NCI-H146 (cell line): ENCODE measurements around the gene MEGF10.

Experiments
- DNase-seq: peaks from one replicate; lab custom pipeline; 2025; lab: John Stamatoyannopoulos, UW

The MEGF10 gene

DNA sequence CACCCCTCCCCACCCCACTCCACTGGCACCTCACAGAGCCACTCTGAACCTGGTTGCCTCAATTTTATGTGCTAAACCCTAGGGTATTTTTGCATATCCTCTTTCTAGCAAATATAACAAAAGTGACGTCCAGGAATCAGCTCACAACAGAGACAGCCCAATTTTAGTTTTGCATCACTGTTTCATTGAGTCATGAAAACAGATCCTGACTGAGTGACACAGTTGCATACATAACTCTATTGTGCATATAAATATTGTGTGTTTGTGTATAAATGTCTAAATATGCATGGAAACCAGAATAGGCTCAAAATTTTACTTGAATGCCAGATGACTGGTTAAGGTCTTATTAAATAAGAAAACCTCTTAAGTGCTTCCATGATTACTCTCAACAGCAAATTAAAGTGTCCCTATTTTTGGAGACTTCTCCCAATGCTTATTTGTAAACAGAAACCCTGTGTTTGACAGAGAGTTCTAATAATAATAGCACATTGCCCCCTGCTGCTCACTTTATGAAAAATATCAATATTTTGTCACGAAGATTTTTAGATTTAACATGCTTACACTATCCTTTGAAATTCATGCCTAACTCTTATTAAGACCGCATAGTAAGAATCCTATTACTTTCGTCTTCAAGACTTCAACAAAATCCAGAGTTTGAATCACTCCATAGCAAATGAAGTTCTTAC, 151.3 kb downstream of the MEGF10 start:
- no peak for DNase-seq

GRCh38 chr5:127444171-127444570, 153.6 kb downstream of the MEGF10 start:
- no peak for DNase-seq

GRCh38 chr5:127445328-127445727, 154.7 kb downstream of the MEGF10 start:
- no peak for DNase-seq

DNA sequence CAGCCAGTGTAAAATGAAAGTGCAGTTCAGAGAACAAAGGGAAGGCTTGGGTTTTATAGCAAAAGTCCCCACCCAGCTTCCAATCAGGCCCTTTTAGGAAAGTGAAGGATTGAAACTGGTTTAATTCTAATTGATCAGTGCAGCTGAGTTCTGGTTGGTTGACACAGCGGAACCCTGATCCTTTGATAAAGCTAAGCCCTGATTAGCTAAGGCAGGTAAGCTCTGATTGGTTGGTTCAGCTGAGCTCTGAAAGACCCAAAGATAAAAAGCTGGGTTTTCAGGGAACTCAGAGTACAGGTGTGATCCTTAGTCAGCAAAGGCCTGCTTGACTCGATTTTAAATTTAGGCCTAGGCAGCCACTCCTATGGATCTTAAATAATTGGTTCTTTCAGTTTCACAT, 156.0 kb downstream of the MEGF10 start:
- no peak for DNase-seq

DNA sequence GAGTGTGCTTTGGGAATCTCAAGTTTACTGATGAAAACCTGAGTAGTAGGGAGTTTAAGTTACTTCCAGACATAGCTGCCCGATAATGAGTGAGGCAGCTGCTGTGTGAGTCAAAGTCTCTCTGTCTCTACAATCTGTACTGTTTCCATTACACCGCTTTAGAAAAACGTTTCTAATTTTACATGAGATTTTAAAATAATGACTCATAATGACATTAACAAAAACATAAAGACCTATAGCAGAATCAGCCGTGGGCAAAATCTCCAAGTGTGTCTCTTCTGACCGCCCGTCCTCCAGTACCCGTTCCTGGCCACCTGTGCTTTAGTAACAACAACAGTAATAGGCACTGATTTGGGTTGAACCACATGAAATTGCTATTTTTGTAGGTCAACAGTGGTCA, 157.2 kb downstream of the MEGF10 start:
- DNase-seq, result no peak

DNA sequence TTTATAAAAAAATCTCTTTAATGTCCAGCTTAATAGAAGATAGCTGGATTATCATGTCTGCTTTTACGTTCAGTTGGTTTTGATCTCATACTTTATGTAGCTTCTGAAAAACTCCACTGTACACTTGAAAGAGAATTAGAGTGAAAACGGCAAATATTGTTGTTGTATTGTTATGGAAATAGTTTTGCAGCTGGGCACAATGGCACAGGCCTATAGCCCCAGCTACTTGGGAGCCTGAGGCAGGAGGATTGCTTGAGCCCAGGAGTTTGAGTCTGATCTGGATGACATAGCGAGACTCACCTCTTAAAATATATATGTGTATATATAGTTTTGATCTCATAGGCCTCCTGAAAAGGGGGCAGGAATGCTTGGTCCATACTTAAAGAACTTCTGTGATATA, 159.4 kb downstream of the MEGF10 start:
- DNase-seq, result no peak

- DNase-seq, result no peak
Observed at GRCh38 chr5:127451096-127451495, 160.5 kb downstream of the MEGF10 start.

- DNase-seq, result no peak
Observed at GRCh38 chr5:127452626-127453025, 162.0 kb downstream of the MEGF10 start.

GRCh38 chr5:127471211-127471610, 180.6 kb downstream of the MEGF10 start:
- no peak for DNase-seq

GRCh38 chr5:127472700-127473099, 182.1 kb downstream of the MEGF10 start:
- no peak for DNase-seq

DNA sequence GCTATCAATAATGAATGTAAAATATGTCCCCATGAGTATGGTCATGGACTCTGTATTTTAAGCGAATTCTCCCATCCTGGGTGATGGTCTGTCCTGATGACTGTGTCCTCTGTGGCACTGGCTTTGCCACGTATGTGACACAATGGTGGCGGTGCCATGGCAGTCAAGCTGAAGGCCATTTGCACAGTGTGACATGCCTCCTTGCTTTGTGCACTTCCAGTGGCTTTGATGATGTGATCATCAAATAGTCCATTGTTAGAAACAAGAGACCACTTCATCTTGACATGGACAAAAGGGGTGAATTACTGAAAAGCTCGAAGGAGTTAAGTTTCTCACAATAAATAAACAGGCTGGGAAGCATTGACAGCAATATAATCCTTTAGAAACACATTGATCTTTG, 195.9 kb downstream of the MEGF10 start:
- no peak for DNase-seq

DNA sequence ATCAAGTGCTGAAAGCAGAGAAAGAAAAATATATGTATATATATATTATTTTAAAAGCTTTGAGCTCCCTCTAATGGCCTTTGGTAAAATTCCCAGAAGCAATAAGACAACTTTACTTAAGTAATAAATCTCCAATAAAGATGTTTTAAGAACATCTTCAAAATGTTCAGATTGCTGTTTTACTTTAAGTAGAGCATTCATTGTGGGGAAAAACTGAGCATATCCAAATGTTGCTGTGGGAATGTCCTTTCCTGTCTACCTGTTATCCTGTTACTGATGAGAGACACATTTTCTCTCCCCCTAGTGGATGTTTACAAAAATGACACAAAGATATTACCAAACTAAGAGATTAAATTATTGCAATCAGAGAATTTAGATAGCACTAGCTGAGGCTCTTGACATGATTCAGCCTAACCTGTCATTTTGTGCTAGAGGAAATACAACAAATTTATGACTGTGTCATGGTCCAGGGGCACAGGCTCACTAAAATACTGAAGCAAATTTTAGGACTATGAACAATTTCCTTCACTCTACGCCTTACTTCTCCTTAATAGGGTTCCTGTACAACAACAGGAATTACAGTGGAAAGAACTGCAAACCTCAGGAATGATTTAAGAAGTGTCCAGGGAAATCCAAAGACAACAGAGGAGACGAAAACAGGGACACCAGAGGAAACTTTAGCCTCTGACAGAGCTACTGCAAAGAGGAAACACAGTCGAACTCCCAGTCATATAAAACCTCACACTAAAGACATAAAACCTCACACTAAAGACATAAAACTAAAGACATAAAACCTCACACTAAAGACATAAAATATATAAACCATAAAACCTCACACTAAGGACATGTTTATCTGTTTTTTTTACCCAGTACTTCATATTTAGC, 202.5 kb downstream of the MEGF10 start:
- DNase-seq, result peak; percentile 9

GRCh38 chr5:127498548-127498947, 208.0 kb downstream of the MEGF10 start:
- no peak for DNase-seq

DNA sequence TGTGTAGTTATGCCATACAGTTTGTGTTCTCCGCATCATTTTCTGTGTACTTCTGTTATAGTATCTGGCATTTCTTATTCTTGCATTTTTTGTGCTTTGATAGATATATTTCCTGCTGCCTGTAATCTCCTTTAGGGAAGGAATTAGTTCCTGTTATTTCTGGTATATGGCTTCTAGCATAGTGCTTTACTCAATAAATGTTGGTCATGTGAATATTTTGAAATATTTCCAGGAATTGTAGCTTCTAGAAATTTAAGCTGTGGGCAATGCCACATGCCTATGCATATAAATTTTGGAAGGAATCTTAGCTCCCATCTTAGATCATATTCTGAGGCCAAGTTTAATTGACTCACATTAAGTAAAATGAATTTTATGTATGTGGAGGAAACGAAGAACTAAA, 215.3 kb downstream of the MEGF10 start:
- no peak for DNase-seq

GRCh38 chr5:127506616-127507015, 216.0 kb downstream of the MEGF10 start:
- DNase-seq, result no peak

- DNase-seq, result no peak
Observed at GRCh38 chr5:127508644-127509373, 218.2 kb downstream of the MEGF10 start.
